ENCODE measurements around the gene OR5L1.

The OR5L1 gene

GRCh38 chr11:55811067-55811466 is at the start of gene OR5L1:
Gene OR5L1 (plus strand): TSS chr11:55811367. CDS start chr11:55811467, 100 bp downstream.
- no peak for DNase-seq (ENCODE audit: low read depth)

GRCh38 chr11:55773138-55773537 is 38.0 kb upstream of the OR5L1 start, which contains the start of gene OR5D13:
Gene OR5D13 (plus strand): TSS chr11:55773438. CDS start chr11:55773438, 0 bp downstream.
- DNase-seq (ENCODE audit: low read depth) = no peak

DNA sequence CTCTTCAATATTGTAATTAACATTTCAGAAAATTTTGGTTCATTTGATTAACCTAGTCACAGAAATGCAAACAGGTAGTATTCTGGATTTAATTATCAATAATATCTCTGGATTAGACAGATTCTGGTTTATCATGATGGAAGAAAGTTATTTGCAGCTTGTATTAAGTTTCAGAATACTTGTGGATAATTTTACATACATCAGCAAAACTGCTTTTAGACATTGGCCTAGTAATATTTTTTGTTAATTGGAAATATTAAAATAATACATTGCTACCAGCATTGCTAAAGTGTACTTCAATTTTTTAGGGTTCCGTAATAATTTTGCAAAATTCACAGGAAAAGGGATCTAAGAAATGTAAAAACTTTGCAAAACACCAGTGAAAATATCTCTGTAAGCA is 19.6 kb upstream of the OR5L1 start:
- no peak for DNase-seq (ENCODE audit: low read depth)

DNA sequence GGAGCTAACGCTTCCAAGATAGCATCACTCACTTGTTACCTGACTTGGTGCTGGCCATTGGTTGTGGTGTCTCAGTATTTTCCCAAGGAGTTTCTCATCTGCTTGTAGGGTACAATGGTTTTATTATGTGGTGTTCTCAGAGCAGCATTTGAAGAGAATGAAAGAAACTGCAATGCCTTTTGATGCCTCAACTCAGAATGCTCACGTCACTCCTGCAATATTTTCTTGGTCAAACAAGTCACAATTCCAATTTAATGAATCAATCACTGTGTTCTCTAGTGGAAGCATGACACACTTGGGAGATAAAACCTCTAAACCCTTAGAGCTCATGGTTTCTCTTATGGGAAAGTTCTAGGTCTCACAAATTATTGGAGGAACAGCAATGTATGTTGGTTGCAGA is 17.8 kb upstream of the OR5L1 start:
- DNase-seq (ENCODE audit: low read depth) = no peak

- DNase-seq (ENCODE audit: low read depth) = no peak
Observed at GRCh38 chr11:55795256-55795655, 15.9 kb upstream of the OR5L1 start, which contains the start of gene OR5D14. Gene OR5D14 (plus strand): TSS chr11:55795556. CDS start chr11:55795556, 0 bp downstream.

GRCh38 chr11:55806248-55806647 is 4.9 kb upstream of the OR5L1 start:
- DNase-seq (ENCODE audit: low read depth) = no peak

GRCh38 chr11:55819330-55819729 is 8.2 kb downstream of the OR5L1 start, which contains the start of gene OR5D18:
Gene OR5D18 (plus strand): TSS chr11:55819630. CDS start chr11:55819630, 0 bp downstream.
- no peak for DNase-seq (ENCODE audit: low read depth)

DNA sequence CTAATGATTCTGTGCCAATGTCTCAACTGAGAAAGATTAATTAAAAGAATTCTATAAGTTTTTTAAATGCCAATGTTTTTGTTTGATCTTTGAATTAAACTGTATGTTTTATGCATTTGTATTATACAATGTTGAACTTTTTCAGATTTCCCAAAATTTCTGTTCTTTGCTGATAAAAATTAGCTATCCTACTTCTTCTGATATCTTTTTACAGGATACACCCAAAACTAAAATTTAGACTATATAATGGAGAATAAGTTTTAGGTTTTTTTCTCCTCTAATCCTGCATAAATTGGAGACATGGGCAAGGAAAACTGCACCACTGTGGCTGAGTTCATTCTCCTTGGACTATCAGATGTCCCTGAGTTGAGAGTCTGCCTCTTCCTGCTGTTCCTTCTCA is 15.8 kb downstream of the OR5L1 start, which contains the start of gene OR5L2:
TSS of gene OR5L2 (plus strand) at position 301 of the 400 bp plus-strand sequence. CDS start at position 301, 0 bp downstream.
- no peak for DNase-seq (ENCODE audit: low read depth)

DNA sequence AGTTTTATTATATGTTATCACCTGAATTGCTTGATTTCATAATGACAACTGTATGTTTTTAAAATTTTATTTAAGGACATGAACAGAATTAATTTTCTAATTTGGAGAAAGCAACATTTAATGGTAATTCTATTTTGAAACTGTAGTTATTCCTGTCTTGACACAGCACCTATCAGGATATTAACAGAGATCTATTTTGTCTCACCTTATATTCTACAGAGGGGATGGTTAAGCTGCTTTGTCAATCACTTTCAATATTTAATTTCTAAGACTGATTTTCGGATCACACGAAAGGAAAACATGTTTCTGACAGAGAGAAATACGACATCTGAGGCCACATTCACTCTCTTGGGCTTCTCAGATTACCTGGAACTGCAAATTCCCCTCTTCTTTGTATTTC is 27.3 kb downstream of the OR5L1 start, which contains the start of gene OR5D16:
TSS of gene OR5D16 (plus strand) at position 301 of the 400 bp plus-strand sequence. CDS start at position 301, 0 bp downstream.
- no peak for DNase-seq (ENCODE audit: low read depth)

- no peak for DNase-seq (ENCODE audit: low read depth)
Observed at GRCh38 chr11:55847453-55847852, 36.3 kb downstream of the OR5L1 start.

GRCh38 chr11:55849037-55849436 is 37.9 kb downstream of the OR5L1 start:
- DNase-seq (ENCODE audit: low read depth) = no peak

GRCh38 chr11:55852141-55852540 is 41.0 kb downstream of the OR5L1 start:
- no peak for DNase-seq (ENCODE audit: low read depth)

GRCh38 chr11:55854704-55855103 is 43.5 kb downstream of the OR5L1 start:
- DNase-seq (ENCODE audit: low read depth) = no peak

Measured in GM04503 (cell line).